MM.1S (cell line): ENCODE measurements around the gene HAUS7.

Experiments
- CTCF ChIP-seq: fragments of 300-600 bp; sonication (generic); IDR thresholded peaks from 2 replicates; pipeline ENCODE4 v1.5.1; 2016; ENCODE audit warnings: antibody characterized with exemption, low read length, mixed read lengths
- EZH2phosphoT487 ChIP-seq: fragments of 300-600 bp; sonication (generic); IDR thresholded peaks from 2 replicates; pipeline ENCODE4 v1.6.1; 2018; ENCODE audit warnings: antibody characterized with exemption, low read length

GRCh38 chrX:153440556-153441135 lies 29.7 kb downstream of the HAUS7 start:
- TF ChIP-seq CTCF (no peak), EZH2phosphoT487 (no peak)
